ENCODE measurements around the gene FABP7. TPM values are rescaled to one million over a fixed set of nuclear protein-coding genes. Genes with fewer than 3 reads are reported as not detected.

FABP7 gene
- total RNA-seq, 1 donor from 2014 or later = not detected

DNA sequence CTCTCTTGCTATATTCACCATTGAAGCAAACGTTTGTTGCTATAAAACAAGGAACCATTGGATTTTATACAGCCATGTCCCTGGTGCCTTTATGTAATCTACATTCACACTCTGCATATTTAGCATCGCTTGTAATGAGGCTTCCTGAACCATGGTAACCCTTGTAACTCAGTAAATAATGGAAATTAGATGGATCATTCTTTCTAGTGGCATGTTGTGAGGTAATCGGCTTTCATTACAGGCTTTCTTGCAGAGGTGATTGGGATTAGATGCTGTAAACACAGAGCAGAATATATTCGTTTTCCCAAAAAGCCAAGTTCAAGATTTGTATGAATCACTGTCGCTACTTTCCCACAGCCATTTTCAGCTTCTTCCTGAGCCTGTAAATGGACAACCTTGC lies 45.6 kb downstream of the FABP7 start:
- no peaks in the 10 kb centered on the region for H3K4me1 ChIP-seq
- H3K27ac ChIP-seq = no peak overlapping the region
- no peak overlapping the region for H3K4me3 ChIP-seq
- ATAC-seq (no peak), DNase-seq (no peak)
- H3K27me3 ChIP-seq = no peaks in the 10 kb centered on the region
- TF ChIP-seq, protein P1, sequence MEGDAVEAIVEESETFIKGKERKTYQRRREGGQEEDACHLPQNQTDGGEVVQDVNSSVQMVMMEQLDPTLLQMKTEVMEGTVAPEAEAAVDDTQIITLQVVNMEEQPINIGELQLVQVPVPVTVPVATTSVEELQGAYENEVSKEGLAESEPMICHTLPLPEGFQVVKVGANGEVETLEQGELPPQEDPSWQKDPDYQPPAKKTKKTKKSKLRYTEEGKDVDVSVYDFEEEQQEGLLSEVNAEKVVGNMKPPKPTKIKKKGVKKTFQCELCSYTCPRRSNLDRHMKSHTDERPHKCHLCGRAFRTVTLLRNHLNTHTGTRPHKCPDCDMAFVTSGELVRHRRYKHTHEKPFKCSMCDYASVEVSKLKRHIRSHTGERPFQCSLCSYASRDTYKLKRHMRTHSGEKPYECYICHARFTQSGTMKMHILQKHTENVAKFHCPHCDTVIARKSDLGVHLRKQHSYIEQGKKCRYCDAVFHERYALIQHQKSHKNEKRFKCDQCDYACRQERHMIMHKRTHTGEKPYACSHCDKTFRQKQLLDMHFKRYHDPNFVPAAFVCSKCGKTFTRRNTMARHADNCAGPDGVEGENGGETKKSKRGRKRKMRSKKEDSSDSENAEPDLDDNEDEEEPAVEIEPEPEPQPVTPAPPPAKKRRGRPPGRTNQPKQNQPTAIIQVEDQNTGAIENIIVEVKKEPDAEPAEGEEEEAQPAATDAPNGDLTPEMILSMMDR (IDR thresholded peaks at IDR 0.05) = no peak
- no peaks in the 10 kb centered on the region for H3K36me3 ChIP-seq
- no peaks in the 10 kb centered on the region for H3K9me3 ChIP-seq
- intact Hi-C loops (cut with DNase I) = no loop called here

DNA sequence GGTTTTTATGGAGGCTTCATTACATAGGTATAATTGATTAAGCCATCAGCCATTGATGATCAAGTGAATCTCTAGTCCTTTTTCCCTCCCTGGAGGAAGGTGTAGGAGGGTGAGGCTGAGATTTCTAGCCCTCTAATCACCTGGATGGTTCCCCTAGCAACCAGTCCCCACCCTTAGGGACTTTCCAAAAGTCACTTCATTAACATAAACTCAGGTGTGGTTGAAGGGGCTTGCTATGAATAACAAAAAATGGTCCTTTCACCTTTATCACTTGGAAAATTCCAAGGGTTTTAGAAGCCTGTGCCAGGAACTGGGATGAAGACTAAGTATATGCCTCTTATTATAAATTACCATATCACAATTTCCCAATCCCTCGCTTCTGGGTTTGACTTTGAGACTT lies 49.9 kb downstream of the FABP7 start:
- no peak overlapping the region for H3K27ac ChIP-seq
- intact Hi-C loops (cut with DNase I) = no loop called here
- TF ChIP-seq, protein P1 (IDR thresholded peaks at IDR 0.05) = no peak

DNA sequence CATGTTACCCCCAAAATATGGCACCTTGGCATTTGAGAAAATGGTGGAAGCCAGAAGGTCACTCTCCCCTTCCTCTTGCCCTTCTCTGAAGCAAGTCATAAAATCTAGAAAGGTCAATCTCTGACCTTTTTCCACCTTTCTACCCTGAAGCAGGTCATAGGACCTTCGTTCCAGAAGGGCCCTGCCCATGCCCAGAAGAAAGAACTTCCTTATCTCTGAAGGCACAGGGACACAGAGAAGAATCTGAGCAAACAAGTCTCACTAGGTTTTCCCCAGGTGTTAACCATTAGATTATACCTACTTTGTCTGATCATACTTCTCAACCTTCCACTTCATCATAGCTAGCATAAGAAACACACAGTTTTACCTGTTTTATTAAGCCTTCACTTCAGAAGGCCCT lies 52.0 kb downstream of the FABP7 start:
- TF ChIP-seq, protein P1 (IDR thresholded peaks at IDR 0.05) = no peak
- intact Hi-C loops (cut with DNase I) = loop anchor here (10.0 kb wide), 1 partner anchor 47 kb away; the partner anchor contains the start of gene SMPDL3A
- Histone ChIP-seq H3K4me1 (no peaks in the 10 kb centered on the region), H3K27me3 (no peaks in the 10 kb centered on the region), H3K9me3 (no peaks in the 10 kb centered on the region), H3K4me3 (no peak overlapping the region), H3K36me3 (no peaks in the 10 kb centered on the region), H3K27ac (no peak overlapping the region)
- DNase-seq (no peak), ATAC-seq (no peak)

More for the DNA sequence above, 49.9 kb downstream of the FABP7 start:
- Histone ChIP-seq H3K27me3 (no peaks in the 10 kb centered on the region), H3K36me3 (no peaks in the 10 kb centered on the region), H3K4me3 (no peak overlapping the region), H3K9me3 (no peaks in the 10 kb centered on the region), H3K4me1 (no peaks in the 10 kb centered on the region)
- DNase-seq (no peak), ATAC-seq (no peak)

DNA sequence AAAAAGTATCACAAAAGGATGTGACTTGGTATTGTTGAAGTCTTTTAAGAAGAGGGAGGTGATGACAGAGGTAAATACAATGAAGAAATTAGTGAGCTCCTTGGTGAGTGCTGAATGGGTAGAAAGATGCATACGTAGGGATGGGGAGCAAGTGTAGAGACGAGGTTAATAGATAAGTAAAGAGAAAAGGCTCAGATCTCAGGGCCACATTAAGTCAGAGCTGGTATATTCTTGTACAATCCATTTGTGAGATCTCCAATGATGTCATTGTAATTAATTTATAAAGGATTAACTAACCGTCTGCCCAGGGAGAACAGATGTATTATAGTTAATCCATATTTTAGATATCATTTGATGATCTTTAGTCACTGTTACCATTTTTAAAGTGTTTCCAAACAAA lies 52.9 kb downstream of the FABP7 start:
- no peak overlapping the region for H3K27ac ChIP-seq
- intact Hi-C loops (cut with DNase I) = loop anchor here (10.0 kb wide), 1 partner anchor 48 kb away; the partner anchor contains the start of gene SMPDL3A
- ATAC-seq (no peak), DNase-seq (no peak)
- TF ChIP-seq, protein P1 (IDR thresholded peaks at IDR 0.05) = no peak
- H3K9me3 ChIP-seq = no peaks in the 10 kb centered on the region
- no peaks in the 10 kb centered on the region for H3K27me3 ChIP-seq
- no peak overlapping the region for H3K4me3 ChIP-seq
- no peaks in the 10 kb centered on the region for H3K4me1 ChIP-seq
- H3K36me3 ChIP-seq = no peaks in the 10 kb centered on the region

DNA sequence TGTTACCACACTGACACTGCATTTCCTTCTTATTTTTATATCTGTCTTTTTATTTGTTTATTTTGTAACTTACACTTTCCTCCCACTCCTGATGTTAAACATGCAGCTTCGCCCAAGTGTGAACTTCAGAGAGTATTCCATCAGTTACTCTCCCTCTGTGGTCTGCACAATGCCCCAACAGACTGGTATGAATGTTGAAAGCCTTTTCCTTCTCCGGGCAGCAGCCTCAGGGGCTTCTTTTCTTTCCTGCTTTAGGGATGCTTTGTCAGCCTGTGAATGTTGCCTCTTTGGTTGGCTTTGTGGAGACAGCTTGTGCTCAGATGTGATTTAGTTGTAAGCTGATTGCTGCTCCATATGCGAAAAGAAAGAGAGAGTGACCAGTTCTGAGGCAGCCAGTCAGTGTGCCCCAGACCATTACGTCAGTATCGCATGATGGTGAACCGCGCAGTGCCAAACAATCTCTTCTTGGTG lies 53.5 kb downstream of the FABP7 start:
- no peak for DNase-seq
- Histone ChIP-seq H3K27me3 (no peaks in the 10 kb centered on the region), H3K4me1 (no peaks in the 10 kb centered on the region), H3K9me3 (no peaks in the 10 kb centered on the region), H3K36me3 (no peaks in the 10 kb centered on the region), H3K4me3 (no peak overlapping the region), H3K27ac (no peak overlapping the region)
- intact Hi-C loops (cut with DNase I) = loop anchor here (10.0 kb wide), 1 partner anchor 48 kb away; the partner anchor contains the start of gene SMPDL3A
- ATAC-seq = no peak
- TF ChIP-seq, protein P1 (IDR thresholded peaks at IDR 0.05) = no peak

Other genes starting within 250 kb of the FABP7 start
- 2.1 TPM for gene PKIB, start 169.3 kb upstream of the FABP7 start, total RNA-seq
- 19.6 TPM for gene SMPDL3A, start 9.5 kb downstream of the FABP7 start, total RNA-seq
- not detected for gene CLVS2, start 216.5 kb downstream of the FABP7 start, total RNA-seq

Data from upper lobe of right lung (tissue), 1 donor.